ENCODE results near the gene MDK. TPM values are rescaled to one million over a fixed set of nuclear protein-coding genes. Genes with fewer than 3 reads are reported as not detected.
"Not testable (repeated sequence)": the region's sequence is repeated elsewhere in the genome, so short reads cannot be mapped to it uniquely, and the experiment has no call there.

The MDK gene
- total and polyA plus RNA-seq, 2 of the 13 experiments (the other 11 are each of a cell fraction or from before 2014, with no cell fraction given) = 312 to 407 TPM

GRCh38 chr11:46379482-46380293, 1.8 kb upstream of the MDK start:
- H3K79me2 ChIP-seq (ENCODE audit: insufficient read depth, low read length); in situ Hi-C loops (cut with HindIII; ENCODE audit: extremely low pct_ligation_motif_present, low pct_unique_long_range_greater_than_20kb); H4K20me1 ChIP-seq (ENCODE audit: insufficient read depth, low read length); H2AFZ ChIP-seq (ENCODE audit: low read length); CTCF ChIA-PET (ENCODE audit: low intra/inter-chr PET ratio, low total read pairs); intact Hi-C loops (cut with micrococcal nuclease; ENCODE audit: unreplicated experiment); H3K9me3 ChIP-seq (ENCODE audit: low read length); H3K27me3 ChIP-seq (ENCODE audit: control insufficient read depth in 1 of 2, insufficient read depth in 2 of 2, low read length in 2 of 2); H3K36me3 ChIP-seq (replicated peaks in 1 of 2; ENCODE audit: control insufficient read depth in 1 of 2, insufficient read depth in 2 of 2, low read length in 2 of 2); BruUV-seq (replicated peaks); TF ChIP-seq LCORL, FOXA1 (IDR thresholded peaks at IDR 0.05): not testable (repeated sequence)
- FAIRE-seq = peak; percentile 89
- POLR2A ChIA-PET = interaction anchor here (0.5 to 1.7 kb wide), 5 partner anchors 9 to 532 kb away, joined by 3 to 4 read pairs (median 3); partner anchors contain the start of gene CRY2
- Histone ChIP-seq H3K4me3 (replicated peaks in 1 of 3; ENCODE audit: insufficient read depth in 1 of 3, low read depth in 2 of 3, low read length in 3 of 3) (peak overlapping the region; percentile 87 to 92 (median 88); a peak in 5 of 6 replicates), H3K4me1 (ENCODE audit: insufficient read depth, low read length) (peaks cover 31% of the 10 kb centered on the region), H3K27ac (ENCODE audit: extremely low read length, insufficient read depth, low read length) (peak overlapping the region; percentile 89), H3K4me2 (ENCODE audit: low read depth, low read length) (peak overlapping the region; percentile 75), H3K9ac (ENCODE audit: insufficient read depth, low read depth, low read length) (peak overlapping the region; percentile 40)
- DNase-seq (ENCODE audit: low spot score) = peak; percentile 76
- peak; percentile 82 for ATAC-seq
- WGBS (ENCODE audit: low lambda C conversion rate) = 17% methylated on average over 7 of the region's 36 CpGs
- TF ChIP-seq ARID4A (CRISPR knock-in tag; IDR thresholded peaks at IDR 0.05; ENCODE audit: borderline replicate concordance) (peak; percentile 45; the same call in 1 of the 2 replicates), LCORL (CRISPR knock-in tag; IDR thresholded peaks at IDR 0.05) (0 out of 2 replicates have a peak, but pooled peaks have one; percentile 49), SP5 (CRISPR knock-in tag; IDR thresholded peaks at IDR 0.05; ENCODE audit: borderline replicate concordance, low read depth) (peak; percentile 76), THAP11 (CRISPR knock-in tag; IDR thresholded peaks at IDR 0.05) (0 out of 2 replicates have a peak, but pooled peaks have one; percentile 26), MXD1 (CRISPR knock-in tag; IDR thresholded peaks at IDR 0.05) (peak; percentile 70; the same call in 1 of the 2 replicates), HNF1B (CRISPR knock-in tag; IDR thresholded peaks at IDR 0.05) (peak; percentile 70), POLR2G (IDR thresholded peaks at IDR 0.05; ENCODE audit: low read depth, low read length) (0 out of 2 replicates have a peak, but pooled peaks have one; percentile 29), ZBTB7B (CRISPR knock-in tag; IDR thresholded peaks at IDR 0.05) (peak; percentile 73), ZNF616 (CRISPR knock-in tag; IDR thresholded peaks at IDR 0.05; ENCODE audit: low read depth) (0 out of 2 replicates have a peak, but pooled peaks have one; percentile 28), ZNF740 (CRISPR knock-in tag; IDR thresholded peaks at IDR 0.05) (0 out of 2 replicates have a peak, but pooled peaks have one; percentile 21), ZNF501 (CRISPR knock-in tag; IDR thresholded peaks at IDR 0.05) (peak; percentile 39; the same call in 1 of the 2 replicates), FOXA1 (CRISPR knock-in tag; IDR thresholded peaks at IDR 0.05) (0 out of 2 replicates have a peak, but pooled peaks have one; percentile 6), MAX (IDR thresholded peaks at IDR 0.05) (0 out of 2 replicates have a peak, but pooled peaks have one; percentile 55), ZFP90 (CRISPR knock-in tag; IDR thresholded peaks at IDR 0.05; ENCODE audit: borderline replicate concordance) (peak; percentile 31; the same call in 1 of the 2 replicates), KDM2A (CRISPR knock-in tag; IDR thresholded peaks at IDR 0.05; ENCODE audit: borderline replicate concordance, low read depth) (peak; percentile 64; the same call in 1 of the 2 replicates)

Measured in HepG2 (cell line).